Endothelial cell of umbilical vein (primary cell): Measurements from ENCODE around the gene GRIK3. TPM values are rescaled to one million over a fixed set of nuclear protein-coding genes. Genes with fewer than 3 reads are reported as not detected.
"Not testable (repeated sequence)": the region's sequence is repeated elsewhere in the genome, so short reads cannot be mapped to it uniquely, and the experiment has no call there.

Source experiments
- BruUV-seq: library from RNA; stranded (reverse); fragments of 400-500 nt; replicated peaks from 2 replicates; lab custom pipeline; 2021; lab: Mats Ljungman, UMichigan
- CTCF ChIA-PET: fragments of 300-600, 350-600 bp; sonication (Branson Sonifier 250); formaldehyde crosslinking; loops from one replicate; lab custom pipeline; 2021; ENCODE audit warnings: antibody characterized with exemption, inconsistent platforms; lab: Charles Lee
- POLR2A ChIA-PET: fragments of 300-600, 350-600 bp; sonication (Branson Sonifier 250); formaldehyde crosslinking; loops from one replicate; lab custom pipeline; 2021; ENCODE audit warnings: antibody characterized with exemption, inconsistent platforms; lab: Charles Lee
- DNase-seq: peaks from one replicate; pipeline ENCODE4 v3.0.0-alpha.2; 2011; ENCODE audit warnings: low read depth, low spot score
- FAIRE-seq: peaks from 2 replicates; lab custom pipeline; 2011; peaks lifted over from hg19 to GRCh38; lab: Jason Lieb, UNC
- H2AFZ ChIP-seq: 2 replicates; pipeline ENCODE4 v1.6.0; 2012; ENCODE audit warnings: low read depth, low read length, control low read depth, inconsistent platforms
- H3K27ac ChIP-seq: 2 replicates; pipeline ENCODE4 v1.5.1; 2011; ENCODE audit warnings: low read depth, mild to moderate bottlenecking, control low read depth, low read length, moderate library complexity; ENCODE audit not compliant: insufficient read depth
- H3K27me3 ChIP-seq, 2 experiments: 2 replicates each; pipeline versions ENCODE4 v1.6.0 to v1.6.1; 2011; ENCODE audit warnings: low read length in 2 of 2, mixed read lengths in 1 of 2; ENCODE audit not compliant: control insufficient read depth in 2 of 2, insufficient read depth in 2 of 2
- H3K36me3 ChIP-seq, 2 experiments: 2 replicates in 1 of 2; 3 replicates in 1 of 2; pipeline ENCODE4 v1.5.1; 2011; ENCODE audit warnings: low read length in 2 of 2, mild to moderate bottlenecking in 1 of 2, moderate library complexity in 1 of 2; ENCODE audit not compliant: control insufficient read depth in 2 of 2, insufficient read depth in 2 of 2; ENCODE audit errors: extremely low read depth in 1 of 2
- H3K4me1 ChIP-seq: 3 replicates; pipeline ENCODE4 v1.5.1; 2011; ENCODE audit warnings: mild to moderate bottlenecking, low read length; ENCODE audit not compliant: control insufficient read depth, insufficient read depth; ENCODE audit errors: extremely low read depth
- H3K4me2 ChIP-seq: 2 replicates; pipeline ENCODE4 v1.6.1; 2011; ENCODE audit warnings: low read length, control low read depth, mixed read lengths; ENCODE audit not compliant: insufficient read depth
- H3K4me3 ChIP-seq, 3 experiments: fragments of 200-600 bp in 1 of 3; sonication (generic), shearing (Covaris generic) in 1 of 3; replicated peaks in 1 of 3; 2 replicates each; pipeline ENCODE4 v1.5.1; 2011 to 2016; ENCODE audit warnings: control low read depth in 3 of 3, low read length in 3 of 3, mild to moderate bottlenecking in 2 of 3, inconsistent platforms in 1 of 3, low read depth in 1 of 3, moderate library complexity in 1 of 3; ENCODE audit not compliant: insufficient read depth in 1 of 3
- H3K79me2 ChIP-seq: 2 replicates; pipeline ENCODE4 v1.6.0; 2012; ENCODE audit warnings: low read length, inconsistent platforms; ENCODE audit not compliant: control insufficient read depth, insufficient read depth
- H3K9ac ChIP-seq: replicated peaks from 2 replicates; pipeline ENCODE3; 2011; ENCODE audit warnings: low read length, control low read depth; ENCODE audit not compliant: insufficient read depth; ENCODE audit errors: extremely low read depth
- H3K9me1 ChIP-seq: replicated peaks from 3 replicates; pipeline ENCODE4 v1.6.0; 2011; ENCODE audit warnings: mild to moderate bottlenecking, low read length; ENCODE audit not compliant: control insufficient read depth, insufficient read depth; ENCODE audit errors: extremely low read depth
- H3K9me3 ChIP-seq: replicated peaks from 2 replicates; pipeline ENCODE4 v1.5.1; 2012; ENCODE audit warnings: low read length, inconsistent platforms; ENCODE audit not compliant: control insufficient read depth, insufficient read depth
- H4K20me1 ChIP-seq: replicated peaks from 2 replicates; pipeline ENCODE3; 2011; ENCODE audit warnings: mild to moderate bottlenecking, low read length; ENCODE audit not compliant: control insufficient read depth, insufficient read depth; ENCODE audit errors: extremely low read depth
- POLR2AphosphoS5 ChIP-seq: IDR thresholded peaks from 2 replicates; pipeline ENCODE4 v1.6.1; 2012; ENCODE audit warnings: low read depth, mild to moderate bottlenecking, control low read depth, low read length, moderate library complexity; ENCODE audit not compliant: insufficient read depth
- dilution Hi-C: fragments of 300-500 bp; cut with MboI; formaldehyde crosslinking; loops from one replicate; pipeline ENCODE4 v1.15.0; 2019; ENCODE audit warnings: low sequenced_read_pairs; ENCODE audit not compliant: extremely low pct_ligation_motif_present
- intact Hi-C: fragments of 100-400 bp; cut with micrococcal nuclease; formaldehyde crosslinking; loops from one replicate; pipeline ENCODE4 v1.10.0; 2022
- polyA plus RNA-seq, 4 experiments: library from polyadenylated mRNA; depleted of rRNA in 3 of 4; stranded (reverse) in 3 of 4; unstranded in 1 of 4; fragments of >200 nt; gene quantifications; 2 replicates each; pipeline versions ENCODE4 v1.2.1 to v1.2.3, GENCODE V29; 2011 to 2012; ENCODE audit warnings: missing spikeins in 1 of 4
- total RNA-seq: library from RNA; stranded (reverse); gene quantifications from 2 replicates; pipeline ENCODE4 v1.2.3, GENCODE V29; 2021

The GRIK3 gene
- total and polyA plus RNA-seq, 2 donors (not counting 3 experiments of a cell fraction or from before 2014, with no cell fraction given): not detected

DNA sequence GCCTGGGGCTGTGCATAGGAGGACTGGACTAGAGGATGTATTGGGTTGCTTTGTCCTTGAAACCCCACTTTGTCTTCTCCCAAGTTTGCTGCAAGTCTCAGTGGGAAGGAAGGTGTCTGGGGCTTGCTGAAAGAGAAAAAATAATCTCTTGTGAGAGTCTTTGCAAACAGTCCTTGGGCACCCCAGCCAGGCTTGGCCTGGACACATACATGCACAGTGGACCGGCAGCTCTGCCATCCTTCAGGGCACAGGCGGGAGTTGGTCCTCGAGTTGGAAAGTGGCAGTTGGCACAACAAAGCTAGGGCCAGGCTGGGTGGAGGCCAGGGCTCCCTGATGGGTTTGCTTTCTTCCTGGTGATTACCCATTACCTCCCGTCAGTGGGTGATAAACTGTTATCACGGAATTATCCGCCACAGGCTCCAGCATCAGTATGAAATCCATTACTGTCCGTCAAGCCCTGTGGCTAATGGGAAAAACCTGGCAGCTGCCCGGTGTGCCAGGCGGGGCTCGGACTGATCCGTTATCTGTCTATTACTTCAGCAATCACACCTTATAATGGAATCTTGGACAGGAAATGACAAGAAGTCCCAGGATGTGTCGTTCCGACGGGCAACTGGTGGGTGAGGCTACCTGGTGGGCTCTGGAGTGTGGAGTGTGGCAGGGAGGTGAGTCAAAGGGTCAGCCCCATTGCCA, 265.7 kb downstream of the GRIK3 start:
- H3K4me1 ChIP-seq: no peaks in the 10 kb centered on the region
- intact Hi-C loops: no loop called here
- H3K4me3 ChIP-seq: no peak overlapping the region
- TF ChIP-seq POLR2AphosphoS5: no peak
- no peaks in the 10 kb centered on the region for H4K20me1 ChIP-seq
- POLR2A ChIA-PET: no interaction called here
- dilution Hi-C loops: no loop called here
- no TSS peak for BruUV-seq
- H3K4me2 ChIP-seq: no peak overlapping the region
- FAIRE-seq (no peak), DNase-seq (no peak)
- no peaks in the 10 kb centered on the region for H3K9me1 ChIP-seq
- CTCF ChIA-PET: no interaction called here
- peaks cover 10 to 16% of the 10 kb centered on the region in 2 experiments for H3K27me3 ChIP-seq
- H2AFZ ChIP-seq: no peak overlapping the region
- no peaks in the 10 kb centered on the region for H3K9me3 ChIP-seq
- no peak overlapping the region for H3K27ac ChIP-seq
- H3K9ac ChIP-seq: no peak overlapping the region
- H3K79me2 ChIP-seq: no peaks in the 10 kb centered on the region
- no peaks in the 10 kb centered on the region for H3K36me3 ChIP-seq

DNA sequence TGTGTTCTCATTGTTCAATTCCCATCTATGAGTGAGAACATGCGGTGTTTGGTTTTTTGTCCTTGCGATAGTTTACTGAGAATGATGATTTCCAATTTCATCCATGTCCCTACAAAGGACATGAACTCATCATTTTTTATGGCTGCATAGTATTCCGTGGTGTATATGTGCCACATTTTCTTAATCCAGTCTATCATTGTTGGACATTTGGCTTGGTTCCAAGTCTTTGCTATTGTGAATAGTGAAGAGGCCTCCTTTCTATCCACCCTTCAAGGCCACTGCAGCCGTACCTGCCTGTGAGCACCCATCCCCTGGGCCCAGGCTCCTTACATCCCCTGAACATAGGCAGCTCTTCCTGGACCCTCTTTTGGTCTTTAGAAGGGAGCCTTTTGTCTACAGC, 266.9 kb downstream of the GRIK3 start:
- H3K9ac ChIP-seq, H2AFZ ChIP-seq, BruUV-seq, dilution Hi-C loops, DNase-seq, H3K79me2 ChIP-seq, H3K36me3 ChIP-seq, H3K4me2 ChIP-seq, H3K4me1 ChIP-seq, H4K20me1 ChIP-seq, POLR2A ChIA-PET, H3K4me3 ChIP-seq, CTCF ChIA-PET, H3K9me1 ChIP-seq, H3K9me3 ChIP-seq, intact Hi-C loops, H3K27ac ChIP-seq, FAIRE-seq: not testable (repeated sequence)
- peaks cover 7 to 16% of the 10 kb centered on the region in 2 experiments for H3K27me3 ChIP-seq
